ENCODE data around the gene WASF2. TPM values are rescaled to one million over a fixed set of nuclear protein-coding genes. Genes with fewer than 3 reads are reported as not detected.

WASF2 gene
- total RNA-seq, 1 experiment from 2014 or later, result 134 TPM

DNA sequence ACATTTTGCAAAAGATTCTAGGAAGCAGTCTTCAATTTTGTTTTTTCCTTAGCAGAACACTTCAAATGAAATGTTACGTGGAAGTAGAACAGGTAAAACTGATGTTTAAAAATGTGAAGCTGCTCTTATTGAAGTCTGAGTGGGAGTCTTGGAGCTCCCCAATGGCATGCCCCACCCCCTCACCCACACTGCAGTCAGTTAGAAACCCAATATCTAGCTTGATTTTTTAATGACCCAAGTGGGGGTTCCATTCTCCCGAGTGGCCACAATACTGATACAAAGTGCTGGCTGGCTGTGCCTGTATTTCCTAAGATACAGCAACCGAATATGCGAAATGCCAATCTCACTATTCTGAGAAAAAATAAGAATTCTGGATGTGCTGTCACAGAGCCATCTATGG lies 66.3 kb downstream of the WASF2 start:
- no TSS peak for BruUV-seq (replicated peaks)
- Histone ChIP-seq H3K9me3 (ENCODE audit: insufficient read depth, low read depth) (no peaks in the 10 kb centered on the region), H4K20me1 (ENCODE audit: insufficient read depth) (no peaks in the 10 kb centered on the region), H3K9me2 (ENCODE audit: insufficient read depth) (no peaks in the 10 kb centered on the region), H3K4me2 (no peak overlapping the region), H3K4me3 (no peak overlapping the region), H3F3A (ENCODE audit: insufficient read depth, low read depth) (no peaks in the 10 kb centered on the region; the same call in 1 of the 2 replicates), H2AFZ (no peak overlapping the region), H3K27ac (no peak overlapping the region), H3K79me2 (ENCODE audit: low read depth) (no peaks in the 10 kb centered on the region), H3K4me1 (replicated peaks; ENCODE audit: insufficient read depth) (no peaks in the 10 kb centered on the region), H3K27me3 (ENCODE audit: insufficient read depth, low read depth) (no peaks in the 10 kb centered on the region), H3K36me3 (ENCODE audit: low read depth) (no peaks in the 10 kb centered on the region)
- ChIA-PET POLR2A (ENCODE audit: unreplicated experiment) (no interaction called here), CTCF (interaction anchor here (0.5 kb wide), 1 partner anchor 11 kb away, joined by 4 read pairs; no protein-coding TSS in a partner anchor)
- intact Hi-C loops (cut with micrococcal nuclease; ENCODE audit: unreplicated experiment), result no loop called here
- no peak for DNase-seq
- TF ChIP-seq EZH2 (IDR thresholded peaks at IDR 0.05; ENCODE audit: low read depth), result no peak
- TF ChIP-seq, protein P1, sequence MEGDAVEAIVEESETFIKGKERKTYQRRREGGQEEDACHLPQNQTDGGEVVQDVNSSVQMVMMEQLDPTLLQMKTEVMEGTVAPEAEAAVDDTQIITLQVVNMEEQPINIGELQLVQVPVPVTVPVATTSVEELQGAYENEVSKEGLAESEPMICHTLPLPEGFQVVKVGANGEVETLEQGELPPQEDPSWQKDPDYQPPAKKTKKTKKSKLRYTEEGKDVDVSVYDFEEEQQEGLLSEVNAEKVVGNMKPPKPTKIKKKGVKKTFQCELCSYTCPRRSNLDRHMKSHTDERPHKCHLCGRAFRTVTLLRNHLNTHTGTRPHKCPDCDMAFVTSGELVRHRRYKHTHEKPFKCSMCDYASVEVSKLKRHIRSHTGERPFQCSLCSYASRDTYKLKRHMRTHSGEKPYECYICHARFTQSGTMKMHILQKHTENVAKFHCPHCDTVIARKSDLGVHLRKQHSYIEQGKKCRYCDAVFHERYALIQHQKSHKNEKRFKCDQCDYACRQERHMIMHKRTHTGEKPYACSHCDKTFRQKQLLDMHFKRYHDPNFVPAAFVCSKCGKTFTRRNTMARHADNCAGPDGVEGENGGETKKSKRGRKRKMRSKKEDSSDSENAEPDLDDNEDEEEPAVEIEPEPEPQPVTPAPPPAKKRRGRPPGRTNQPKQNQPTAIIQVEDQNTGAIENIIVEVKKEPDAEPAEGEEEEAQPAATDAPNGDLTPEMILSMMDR (conservative IDR thresholded peaks at IDR 0.05), result no peak

DNA sequence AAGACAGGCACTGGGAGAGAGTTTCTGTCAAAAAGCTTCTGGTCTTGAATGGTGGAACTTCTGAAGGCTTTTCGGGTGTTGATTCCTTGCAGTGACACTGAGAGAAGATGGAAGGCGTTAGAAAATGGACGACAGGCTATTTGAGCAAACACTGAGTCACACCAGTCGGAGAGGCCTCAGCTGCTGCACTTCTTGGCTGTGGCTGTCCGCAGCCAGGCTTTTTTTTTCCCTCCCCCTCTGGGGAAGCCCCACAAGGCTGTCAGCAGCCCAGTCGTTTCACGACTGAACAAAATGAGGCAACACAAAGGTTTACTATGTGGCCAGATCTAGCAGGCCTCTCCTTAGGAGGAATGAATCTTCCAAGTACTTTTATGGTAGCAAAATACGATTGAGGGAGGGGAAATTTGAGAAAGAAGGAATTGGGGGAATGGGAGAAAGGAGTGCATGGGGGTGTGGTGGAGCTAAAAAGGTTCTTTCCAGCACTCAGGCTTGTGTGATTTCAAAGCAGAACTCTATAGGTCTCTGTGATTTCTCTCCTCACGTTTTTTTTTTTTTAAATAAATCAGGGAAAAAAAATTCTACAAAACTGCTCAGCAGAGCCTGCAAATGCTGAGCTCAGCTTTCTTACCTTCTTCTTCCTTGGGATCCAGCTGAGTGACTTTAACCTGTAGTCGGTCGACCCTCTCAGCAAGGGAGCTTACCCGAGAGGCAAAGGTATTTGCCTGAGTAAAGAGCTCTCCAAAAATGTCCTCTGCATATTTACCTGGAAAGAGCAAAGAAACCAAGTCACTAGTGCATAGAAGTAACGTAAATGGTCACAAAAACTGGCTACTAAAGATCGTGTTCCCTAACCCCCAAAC lies 71.4 kb downstream of the WASF2 start:
- no peak overlapping the region for H3K27ac ChIP-seq
- no peak overlapping the region for H2AFZ ChIP-seq
- no peak overlapping the region for H3K4me2 ChIP-seq
- POLR2A ChIA-PET (ENCODE audit: unreplicated experiment), result no interaction called here
- H3K4me3 ChIP-seq, result no peak overlapping the region
- BruUV-seq (replicated peaks), result no TSS peak
- intact Hi-C loops (cut with micrococcal nuclease; ENCODE audit: unreplicated experiment), result loop anchor here (5.0 kb wide), 3 partner anchors 124 to 244 kb away; partner anchors contain the start of gene AHDC1
- no peaks in the 10 kb centered on the region for H3K27me3 ChIP-seq (ENCODE audit: insufficient read depth, low read depth)
- no peaks in the 10 kb centered on the region; the same call in 1 of the 2 replicates for H4K20me1 ChIP-seq (ENCODE audit: insufficient read depth)
- peak in 1 of 2 experiments; percentile 46 for DNase-seq
- H3K9me2 ChIP-seq (ENCODE audit: insufficient read depth), result no peaks in the 10 kb centered on the region
- H3K36me3 ChIP-seq (ENCODE audit: low read depth), result no peaks in the 10 kb centered on the region; the same call in 1 of the 2 replicates
- CTCF ChIA-PET, result interaction anchor here (0.6 to 0.7 kb wide), 4 partner anchors 122 to 321 kb away, joined by 3 to 5 read pairs (median 4); no protein-coding TSS in a partner anchor
- TF ChIP-seq, protein P1 (conservative IDR thresholded peaks at IDR 0.05), result no peak
- TF ChIP-seq EZH2 (IDR thresholded peaks at IDR 0.05; ENCODE audit: low read depth), result no peak
- no peaks in the 10 kb centered on the region for H3K4me1 ChIP-seq (replicated peaks; ENCODE audit: insufficient read depth)
- H3K9me3 ChIP-seq (ENCODE audit: insufficient read depth, low read depth), result no peaks in the 10 kb centered on the region
- H3F3A ChIP-seq (ENCODE audit: insufficient read depth, low read depth), result peaks cover 5% of the 10 kb centered on the region; the same call in 1 of the 2 replicates
- no peaks in the 10 kb centered on the region for H3K79me2 ChIP-seq (ENCODE audit: low read depth)

DNA sequence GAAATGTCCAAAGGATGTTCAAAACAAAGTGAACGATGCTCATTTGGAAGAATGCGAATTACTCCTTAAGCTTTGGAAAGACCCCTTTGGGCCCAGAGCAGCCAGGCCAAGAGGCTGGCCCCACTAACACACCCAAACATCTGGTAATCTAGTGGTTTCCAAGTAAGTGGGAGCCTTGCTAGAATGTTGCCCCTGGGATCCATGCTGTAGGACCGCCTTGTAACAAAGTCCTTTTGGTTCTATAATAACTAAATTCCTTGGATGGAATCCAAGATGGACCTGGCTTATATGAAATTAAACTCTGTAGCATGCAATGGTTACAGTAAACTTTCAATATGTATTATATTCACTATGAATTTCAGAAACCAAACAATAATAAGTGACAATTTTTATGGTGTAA lies 72.3 kb downstream of the WASF2 start:
- Histone ChIP-seq H3K9me2 (ENCODE audit: insufficient read depth) (no peaks in the 10 kb centered on the region), H3K79me2 (ENCODE audit: low read depth) (no peaks in the 10 kb centered on the region), H3K27ac (no peak overlapping the region), H3K4me3 (no peak overlapping the region), H3K36me3 (ENCODE audit: low read depth) (no peaks in the 10 kb centered on the region; the same call in 1 of the 2 replicates), H3K4me2 (no peak overlapping the region), H2AFZ (no peak overlapping the region), H3F3A (ENCODE audit: insufficient read depth, low read depth) (peaks cover 5% of the 10 kb centered on the region; the same call in 1 of the 2 replicates), H4K20me1 (ENCODE audit: insufficient read depth) (no peaks in the 10 kb centered on the region; the same call in 1 of the 2 replicates), H3K4me1 (replicated peaks; ENCODE audit: insufficient read depth) (no peaks in the 10 kb centered on the region), H3K27me3 (ENCODE audit: insufficient read depth, low read depth) (no peaks in the 10 kb centered on the region), H3K9me3 (ENCODE audit: insufficient read depth, low read depth) (no peaks in the 10 kb centered on the region)
- CTCF ChIA-PET, result no interaction called here
- POLR2A ChIA-PET (ENCODE audit: unreplicated experiment), result no interaction called here
- BruUV-seq (replicated peaks), result no TSS peak
- no peak for TF ChIP-seq EZH2 (IDR thresholded peaks at IDR 0.05; ENCODE audit: low read depth)
- TF ChIP-seq, protein P1 (conservative IDR thresholded peaks at IDR 0.05), result no peak
- intact Hi-C loops (cut with micrococcal nuclease; ENCODE audit: unreplicated experiment), result loop anchor here (5.0 kb wide), 3 partner anchors 125 to 245 kb away; partner anchors contain the start of gene AHDC1
- no peak for DNase-seq

Measured in PC-9 (cell line).